ENCODE measurements around the gene CGB1. TPM values are rescaled to one million over a fixed set of nuclear protein-coding genes. Genes with fewer than 3 reads are reported as not detected.

CGB1 gene
- total and polyA plus RNA-seq, 2 donors (not counting 1 experiment from before 2014, with no cell fraction given): not detected

- Histone ChIP-seq H3K79me2 (ENCODE audit: control insufficient read depth, insufficient read depth, low read length) (no peaks in the 10 kb centered on the region), H4K20me1 (ENCODE audit: control insufficient read depth, extremely low read depth, insufficient read depth, low read length) (no peaks in the 10 kb centered on the region), H3K27me3 (ENCODE audit: control insufficient read depth, insufficient read depth, low read length) (peaks cover 3% of the 10 kb centered on the region), H3K9me3 (ENCODE audit: control insufficient read depth, insufficient read depth, low read depth, low read length) (no peaks in the 10 kb centered on the region), H3K27ac (ENCODE audit: insufficient read depth, low read length) (no peak overlapping the region), H3K4me2 (ENCODE audit: extremely low read depth, insufficient read depth, low read length) (peak overlapping the region; percentile 85), H2AFZ (ENCODE audit: low read length) (peak overlapping the region; percentile 30), H3K4me3 (replicated peaks in 1 of 4; ENCODE audit: control extremely low read depth in 1 of 4, insufficient read depth in 1 of 4, low read depth in 3 of 4, low read length in 4 of 4) (peak overlapping the region; percentile 24 to 53 (median 45)), H3K36me3 (ENCODE audit: control insufficient read depth, insufficient read depth, low read length) (peaks cover 12% of the 10 kb centered on the region), H3K4me1 (ENCODE audit: control insufficient read depth, extremely low read depth, insufficient read depth, low read length) (peaks cover 2% of the 10 kb centered on the region), H3K9ac (ENCODE audit: insufficient read depth, low read length) (peak overlapping the region; percentile 16)
- peak; percentile 47 to 66 for DNase-seq (ENCODE audit: low read depth in 2 of 2)
- TF ChIP-seq CTCF (conservative IDR thresholded peaks at IDR 0.05 in 1 of 2, IDR thresholded peaks at IDR 0.05 in 1 of 2; ENCODE audit: low read depth in 1 of 2, low read length in 2 of 2): peak; percentile 45 to 53
- TF ChIP-seq EZH2 (IDR thresholded peaks at IDR 0.05; ENCODE audit: low read length, missing control alignments): no peak
Measured at GRCh38 chr19:49017666-49018351, 18.9 kb downstream of the CGB1 start.

GRCh38 chr19:49017041-49017665 is 19.5 kb downstream of the CGB1 start, which contains the start of gene LHB:
LHB (minus strand) TSS chr19:49017091; CDS start chr19:49017081, 10 bp downstream.
- H3K79me2 ChIP-seq (ENCODE audit: control insufficient read depth, insufficient read depth, low read length): no peaks in the 10 kb centered on the region
- no peak for DNase-seq (ENCODE audit: low read depth in 2 of 2)
- no peak within 1 kb of the TSS for H3K27ac ChIP-seq (ENCODE audit: insufficient read depth, low read length)
- no peaks in the 10 kb centered on the region for H3K9me3 ChIP-seq (ENCODE audit: control insufficient read depth, insufficient read depth, low read depth, low read length)
- peaks cover 3% of the 10 kb centered on the region for H3K27me3 ChIP-seq (ENCODE audit: control insufficient read depth, insufficient read depth, low read length)
- TF ChIP-seq CTCF (conservative IDR thresholded peaks at IDR 0.05 in 1 of 2, IDR thresholded peaks at IDR 0.05 in 1 of 2; ENCODE audit: low read depth in 1 of 2, low read length in 2 of 2): no peak
- TF ChIP-seq EZH2 (IDR thresholded peaks at IDR 0.05; ENCODE audit: low read length, missing control alignments): no peak
- H3K4me1 ChIP-seq (ENCODE audit: control insufficient read depth, extremely low read depth, insufficient read depth, low read length): peaks cover 2% of the 10 kb centered on the region
- H3K4me3 ChIP-seq (replicated peaks in 1 of 4; ENCODE audit: control extremely low read depth in 1 of 4, insufficient read depth in 1 of 4, low read depth in 3 of 4, low read length in 4 of 4): peak within 1 kb of the TSS; percentile 18 to 53 (median 24)
- no peaks in the 10 kb centered on the region for H4K20me1 ChIP-seq (ENCODE audit: control insufficient read depth, extremely low read depth, insufficient read depth, low read length)
- H3K9ac ChIP-seq (ENCODE audit: insufficient read depth, low read length): peak within 1 kb of the TSS; percentile 16
- peak within 1 kb of the TSS; percentile 30 for H2AFZ ChIP-seq (ENCODE audit: low read length)
- H3K36me3 ChIP-seq (ENCODE audit: control insufficient read depth, insufficient read depth, low read length): peaks cover 14% of the 10 kb centered on the region
- peak within 1 kb of the TSS; percentile 85 for H3K4me2 ChIP-seq (ENCODE audit: extremely low read depth, insufficient read depth, low read length)

DNA sequence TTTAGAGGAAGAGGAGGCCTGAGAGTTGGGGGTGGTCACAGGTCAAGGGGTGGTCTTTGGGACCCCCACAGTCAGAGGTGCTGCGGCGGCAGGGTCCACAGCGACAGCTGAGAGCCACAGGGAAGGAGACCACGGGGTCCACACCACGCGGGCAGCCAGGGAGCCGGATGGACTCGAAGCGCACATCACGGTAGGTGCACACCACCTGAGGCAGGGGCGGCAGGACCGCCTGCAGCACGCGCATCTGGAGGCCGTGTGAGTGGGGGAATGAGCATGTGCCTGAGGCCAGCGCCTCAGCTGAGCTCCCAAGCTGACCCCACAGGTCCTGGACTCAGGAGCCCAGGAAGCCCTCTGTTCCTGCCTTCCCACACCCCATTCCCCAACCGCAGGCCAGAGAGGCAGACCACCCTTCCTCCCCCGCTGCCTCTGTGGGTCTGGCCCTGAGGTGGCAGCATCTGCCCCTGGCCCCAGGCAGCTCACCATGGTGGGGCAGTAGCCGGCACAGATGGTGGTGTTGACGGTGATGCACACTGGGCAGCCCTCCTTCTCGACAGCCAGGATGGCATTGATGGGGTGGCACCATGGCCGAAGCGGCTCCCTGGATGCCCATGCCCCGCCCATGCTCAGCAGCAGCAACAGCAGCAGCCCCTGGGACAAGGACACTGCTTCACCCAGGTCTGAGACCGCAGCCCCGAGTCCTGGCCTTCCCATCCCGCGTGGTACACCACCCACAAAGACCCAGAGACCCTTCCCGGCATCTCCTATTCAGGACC is 20.4 kb downstream of the CGB1 start:
- no peak overlapping the region for H3K9ac ChIP-seq (ENCODE audit: insufficient read depth, low read length)
- no peak overlapping the region for H2AFZ ChIP-seq (ENCODE audit: low read length)

More for the DNA sequence above, 20.4 kb downstream of the CGB1 start:
- TF ChIP-seq CTCF (conservative IDR thresholded peaks at IDR 0.05 in 1 of 2, IDR thresholded peaks at IDR 0.05 in 1 of 2; ENCODE audit: low read depth in 1 of 2, low read length in 2 of 2): no peak
- Histone ChIP-seq H3K4me3 (replicated peaks in 1 of 4; ENCODE audit: control extremely low read depth in 1 of 4, insufficient read depth in 1 of 4, low read depth in 3 of 4, low read length in 4 of 4) (no peak overlapping the region), H3K36me3 (ENCODE audit: control insufficient read depth, insufficient read depth, low read length) (peaks cover 17% of the 10 kb centered on the region), H3K4me1 (ENCODE audit: control insufficient read depth, extremely low read depth, insufficient read depth, low read length) (peaks cover 2% of the 10 kb centered on the region), H3K27ac (ENCODE audit: insufficient read depth, low read length) (no peak overlapping the region), H3K79me2 (ENCODE audit: control insufficient read depth, insufficient read depth, low read length) (no peaks in the 10 kb centered on the region), H4K20me1 (ENCODE audit: control insufficient read depth, extremely low read depth, insufficient read depth, low read length) (no peaks in the 10 kb centered on the region), H3K9me3 (ENCODE audit: control insufficient read depth, insufficient read depth, low read depth, low read length) (no peaks in the 10 kb centered on the region), H3K4me2 (ENCODE audit: extremely low read depth, insufficient read depth, low read length) (no peak overlapping the region), H3K27me3 (ENCODE audit: control insufficient read depth, insufficient read depth, low read length) (peaks cover 3% of the 10 kb centered on the region)
- no peak for DNase-seq (ENCODE audit: low read depth in 2 of 2)
